ENCODE results near the gene CREB3. TPM values are rescaled to one million over a fixed set of nuclear protein-coding genes. Genes with fewer than 3 reads are reported as not detected.

The CREB3 gene
- total and polyA plus RNA-seq, 4 donors, result 9.2 to 21.4 (median 18.1) TPM

DNA sequence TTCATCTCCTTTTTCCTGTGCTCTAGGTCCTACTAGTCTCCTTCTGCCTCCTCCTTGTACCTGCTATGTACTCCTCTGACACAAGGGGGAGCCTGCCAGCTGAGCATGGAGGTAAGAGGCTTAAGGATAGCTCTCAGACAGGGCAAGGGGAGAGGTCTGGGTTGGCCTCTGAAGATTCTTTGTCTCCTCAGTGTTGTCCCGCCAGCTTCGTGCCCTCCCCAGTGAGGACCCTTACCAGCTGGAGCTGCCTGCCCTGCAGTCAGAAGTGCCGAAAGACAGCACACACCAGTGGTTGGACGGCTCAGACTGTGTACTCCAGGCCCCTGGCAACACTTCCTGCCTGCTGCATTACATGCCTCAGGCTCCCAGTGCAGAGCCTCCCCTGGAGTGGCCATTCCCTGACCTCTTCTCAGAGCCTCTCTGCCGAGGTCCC lies 3.8 kb downstream of the CREB3 start:
- 54% methylated on average over 5 of the region's 5 CpGs for WGBS
- H3K27ac ChIP-seq (ENCODE audit: low read depth in 1 of 2, low read length in 2 of 2), result no peak overlapping the region

DNA sequence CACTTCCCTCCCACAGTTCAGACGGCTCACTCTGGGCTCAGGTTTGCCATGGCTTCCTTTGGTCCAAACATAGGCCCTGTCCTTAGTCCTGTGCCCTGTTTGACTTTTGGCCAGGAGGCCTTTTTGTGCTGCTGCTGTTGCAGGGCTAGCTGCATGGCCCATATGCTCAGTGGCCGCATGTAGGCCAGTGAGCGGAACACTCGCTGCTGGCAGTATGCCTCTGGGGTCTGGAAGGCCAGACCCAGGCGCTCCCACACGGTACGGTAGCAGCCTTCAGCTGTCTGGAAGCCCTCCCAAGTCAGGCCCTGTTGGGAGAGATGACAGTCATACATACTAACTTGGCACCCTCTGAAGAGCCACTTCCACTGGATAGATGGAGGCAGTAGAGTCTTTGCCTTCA lies 4.7 kb downstream of the CREB3 start:
- 85% methylated on average over 7 of the region's 7 CpGs for WGBS
- Histone ChIP-seq H3K27ac (ENCODE audit: low read depth in 1 of 2, low read length in 2 of 2) (no peak overlapping the region), H3K4me1 (ENCODE audit: control insufficient read depth in 4 of 4, insufficient read depth in 4 of 4, low read length in 3 of 4) (peaks cover 2 to 20% (median 10%) of the 10 kb centered on the region in 4 donors), H3K36me3 (ENCODE audit: control insufficient read depth in 4 of 4, insufficient read depth in 3 of 4, low read depth in 1 of 4, low read length in 3 of 4) (peaks cover 20 to 66% (median 49%) of the 10 kb centered on the region in 4 donors), H3K9me3 (ENCODE audit: control insufficient read depth in 4 of 4, low read length in 3 of 4) (no peaks in the 10 kb centered on the region), H3K27me3 (ENCODE audit: control insufficient read depth in 4 of 4, insufficient read depth in 4 of 4, low read length in 3 of 4) (no peaks in the 10 kb centered on the region), H3K4me3 (ENCODE audit: low read depth in 1 of 3, low read length in 3 of 3) (no peak overlapping the region), H3K9ac (ENCODE audit: low read depth in 1 of 2, low read length in 2 of 2) (no peak overlapping the region)
- TF ChIP-seq, protein P1, sequence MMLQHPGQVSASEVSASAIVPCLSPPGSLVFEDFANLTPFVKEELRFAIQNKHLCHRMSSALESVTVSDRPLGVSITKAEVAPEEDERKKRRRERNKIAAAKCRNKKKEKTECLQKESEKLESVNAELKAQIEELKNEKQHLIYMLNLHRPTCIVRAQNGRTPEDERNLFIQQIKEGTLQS (IDR thresholded peaks at IDR 0.05), result no peak
- no peak for TF ChIP-seq YY1 (IDR thresholded peaks at IDR 0.05)
- TF ChIP-seq RXRA (IDR thresholded peaks at IDR 0.05), result no peak
- TF ChIP-seq, protein P2, sequence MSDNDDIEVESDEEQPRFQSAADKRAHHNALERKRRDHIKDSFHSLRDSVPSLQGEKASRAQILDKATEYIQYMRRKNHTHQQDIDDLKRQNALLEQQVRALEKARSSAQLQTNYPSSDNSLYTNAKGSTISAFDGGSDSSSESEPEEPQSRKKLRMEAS (IDR thresholded peaks at IDR 0.05), result no peak
- TF ChIP-seq, protein P3, sequence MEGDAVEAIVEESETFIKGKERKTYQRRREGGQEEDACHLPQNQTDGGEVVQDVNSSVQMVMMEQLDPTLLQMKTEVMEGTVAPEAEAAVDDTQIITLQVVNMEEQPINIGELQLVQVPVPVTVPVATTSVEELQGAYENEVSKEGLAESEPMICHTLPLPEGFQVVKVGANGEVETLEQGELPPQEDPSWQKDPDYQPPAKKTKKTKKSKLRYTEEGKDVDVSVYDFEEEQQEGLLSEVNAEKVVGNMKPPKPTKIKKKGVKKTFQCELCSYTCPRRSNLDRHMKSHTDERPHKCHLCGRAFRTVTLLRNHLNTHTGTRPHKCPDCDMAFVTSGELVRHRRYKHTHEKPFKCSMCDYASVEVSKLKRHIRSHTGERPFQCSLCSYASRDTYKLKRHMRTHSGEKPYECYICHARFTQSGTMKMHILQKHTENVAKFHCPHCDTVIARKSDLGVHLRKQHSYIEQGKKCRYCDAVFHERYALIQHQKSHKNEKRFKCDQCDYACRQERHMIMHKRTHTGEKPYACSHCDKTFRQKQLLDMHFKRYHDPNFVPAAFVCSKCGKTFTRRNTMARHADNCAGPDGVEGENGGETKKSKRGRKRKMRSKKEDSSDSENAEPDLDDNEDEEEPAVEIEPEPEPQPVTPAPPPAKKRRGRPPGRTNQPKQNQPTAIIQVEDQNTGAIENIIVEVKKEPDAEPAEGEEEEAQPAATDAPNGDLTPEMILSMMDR (IDR thresholded peaks at IDR 0.05; ENCODE audit: low read depth, low read length, missing input control), result no peak
- no peak for TF ChIP-seq RAD21 (IDR thresholded peaks at IDR 0.05)
- TF ChIP-seq, protein P4, sequence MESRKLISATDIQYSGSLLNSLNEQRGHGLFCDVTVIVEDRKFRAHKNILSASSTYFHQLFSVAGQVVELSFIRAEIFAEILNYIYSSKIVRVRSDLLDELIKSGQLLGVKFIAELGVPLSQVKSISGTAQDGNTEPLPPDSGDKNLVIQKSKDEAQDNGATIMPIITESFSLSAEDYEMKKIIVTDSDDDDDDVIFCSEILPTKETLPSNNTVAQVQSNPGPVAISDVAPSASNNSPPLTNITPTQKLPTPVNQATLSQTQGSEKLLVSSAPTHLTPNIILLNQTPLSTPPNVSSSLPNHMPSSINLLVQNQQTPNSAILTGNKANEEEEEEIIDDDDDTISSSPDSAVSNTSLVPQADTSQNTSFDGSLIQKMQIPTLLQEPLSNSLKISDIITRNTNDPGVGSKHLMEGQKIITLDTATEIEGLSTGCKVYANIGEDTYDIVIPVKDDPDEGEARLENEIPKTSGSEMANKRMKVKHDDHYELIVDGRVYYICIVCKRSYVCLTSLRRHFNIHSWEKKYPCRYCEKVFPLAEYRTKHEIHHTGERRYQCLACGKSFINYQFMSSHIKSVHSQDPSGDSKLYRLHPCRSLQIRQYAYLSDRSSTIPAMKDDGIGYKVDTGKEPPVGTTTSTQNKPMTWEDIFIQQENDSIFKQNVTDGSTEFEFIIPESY (IDR thresholded peaks at IDR 0.05), result no peak
- no peak for TF ChIP-seq FOXA1 (IDR thresholded peaks at IDR 0.05)
- TF ChIP-seq EGR1 (IDR thresholded peaks at IDR 0.05; ENCODE audit: low read depth in 2 of 2), result no peak
- TF ChIP-seq FOXA2 (IDR thresholded peaks at IDR 0.05), result no peak
- no peak for TF ChIP-seq SP1 (IDR thresholded peaks at IDR 0.05)
- no peak for DNase-seq (ENCODE audit: low spot score)

More for the DNA sequence above, 3.8 kb downstream of the CREB3 start:
- peak; percentile 23 for TF ChIP-seq NR2F2 (IDR thresholded peaks at IDR 0.05)
- TF ChIP-seq, protein P5, sequence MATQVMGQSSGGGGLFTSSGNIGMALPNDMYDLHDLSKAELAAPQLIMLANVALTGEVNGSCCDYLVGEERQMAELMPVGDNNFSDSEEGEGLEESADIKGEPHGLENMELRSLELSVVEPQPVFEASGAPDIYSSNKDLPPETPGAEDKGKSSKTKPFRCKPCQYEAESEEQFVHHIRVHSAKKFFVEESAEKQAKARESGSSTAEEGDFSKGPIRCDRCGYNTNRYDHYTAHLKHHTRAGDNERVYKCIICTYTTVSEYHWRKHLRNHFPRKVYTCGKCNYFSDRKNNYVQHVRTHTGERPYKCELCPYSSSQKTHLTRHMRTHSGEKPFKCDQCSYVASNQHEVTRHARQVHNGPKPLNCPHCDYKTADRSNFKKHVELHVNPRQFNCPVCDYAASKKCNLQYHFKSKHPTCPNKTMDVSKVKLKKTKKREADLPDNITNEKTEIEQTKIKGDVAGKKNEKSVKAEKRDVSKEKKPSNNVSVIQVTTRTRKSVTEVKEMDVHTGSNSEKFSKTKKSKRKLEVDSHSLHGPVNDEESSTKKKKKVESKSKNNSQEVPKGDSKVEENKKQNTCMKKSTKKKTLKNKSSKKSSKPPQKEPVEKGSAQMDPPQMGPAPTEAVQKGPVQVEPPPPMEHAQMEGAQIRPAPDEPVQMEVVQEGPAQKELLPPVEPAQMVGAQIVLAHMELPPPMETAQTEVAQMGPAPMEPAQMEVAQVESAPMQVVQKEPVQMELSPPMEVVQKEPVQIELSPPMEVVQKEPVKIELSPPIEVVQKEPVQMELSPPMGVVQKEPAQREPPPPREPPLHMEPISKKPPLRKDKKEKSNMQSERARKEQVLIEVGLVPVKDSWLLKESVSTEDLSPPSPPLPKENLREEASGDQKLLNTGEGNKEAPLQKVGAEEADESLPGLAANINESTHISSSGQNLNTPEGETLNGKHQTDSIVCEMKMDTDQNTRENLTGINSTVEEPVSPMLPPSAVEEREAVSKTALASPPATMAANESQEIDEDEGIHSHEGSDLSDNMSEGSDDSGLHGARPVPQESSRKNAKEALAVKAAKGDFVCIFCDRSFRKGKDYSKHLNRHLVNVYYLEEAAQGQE (IDR thresholded peaks at IDR 0.05), result no peak
- peak; percentile 77 to 87 for TF ChIP-seq RAD21 (IDR thresholded peaks at IDR 0.05)
- TF ChIP-seq, protein P3 (IDR thresholded peaks at IDR 0.05; ENCODE audit: low read depth, low read length, missing input control), result peak; percentile 60
- no peaks in the 10 kb centered on the region for H3K27me3 ChIP-seq (ENCODE audit: control insufficient read depth in 4 of 4, insufficient read depth in 4 of 4, low read length in 3 of 4)
- H3K9ac ChIP-seq (ENCODE audit: low read depth in 1 of 2, low read length in 2 of 2), result no peak overlapping the region
- H3K4me3 ChIP-seq (ENCODE audit: low read depth in 1 of 3, low read length in 3 of 3), result no peak overlapping the region
- DNase-seq (ENCODE audit: low spot score), result peak; percentile 68
- peaks cover 2 to 22% (median 10%) of the 10 kb centered on the region in 4 donors for H3K4me1 ChIP-seq (ENCODE audit: control insufficient read depth in 4 of 4, insufficient read depth in 4 of 4, low read length in 3 of 4)
- H3K36me3 ChIP-seq (ENCODE audit: control insufficient read depth in 4 of 4, insufficient read depth in 3 of 4, low read depth in 1 of 4, low read length in 3 of 4), result peaks cover 20 to 58% (median 41%) of the 10 kb centered on the region in 4 donors
- no peaks in the 10 kb centered on the region for H3K9me3 ChIP-seq (ENCODE audit: control insufficient read depth in 4 of 4, low read length in 3 of 4)

Data from liver (tissue), 9 donors.